ENCODE measurements around the gene CCDC177. TPM values are rescaled to one million over a fixed set of nuclear protein-coding genes. Genes with fewer than 3 reads are reported as not detected.

Gene CCDC177
- polyA plus RNA-seq, 2 of the 4 experiments (the other 2 are of a cell fraction), result not detected

- DNase-seq (ENCODE audit: low read depth in 1 of 2, low spot score in 1 of 2), result no peak
- POLR2A ChIA-PET, result no interaction called here
- Histone ChIP-seq H3K4me2 (no peak overlapping the region), H3K9me3 (no peaks in the 10 kb centered on the region), H3K4me3 (no peak overlapping the region), H3K27ac (no peak overlapping the region), H3K4me1 (peaks cover 25% of the 10 kb centered on the region; the same call in 2 of the 3 replicates)
- no peak for ATAC-seq
- no peak for TF ChIP-seq RCOR1 (IDR thresholded peaks at IDR 0.05; ENCODE audit: low read depth, low read length)
- TF ChIP-seq CEBPB (IDR thresholded peaks at IDR 0.05), result no peak
- TF ChIP-seq HEYL (CRISPR knock-in tag; IDR thresholded peaks at IDR 0.05), result no peak
- no peak for TF ChIP-seq EHF (CRISPR knock-in tag; IDR thresholded peaks at IDR 0.05)
- no peak for TF ChIP-seq RNF2 (IDR thresholded peaks at IDR 0.05; ENCODE audit: borderline replicate concordance, low read depth)
- no peak for TF ChIP-seq REST (IDR thresholded peaks at IDR 0.05)
- TF ChIP-seq ZC3H11A (IDR thresholded peaks at IDR 0.05), result no peak
- TF ChIP-seq ZFP36 (IDR thresholded peaks at IDR 0.05; ENCODE audit: borderline replicate concordance, partially characterized antibody), result no peak
- TF ChIP-seq SMC3 (IDR thresholded peaks at IDR 0.05), result no peak
- TF ChIP-seq ATOH8 (CRISPR knock-in tag; IDR thresholded peaks at IDR 0.05; ENCODE audit: low read depth), result no peak
- TF ChIP-seq BHLHE40 (IDR thresholded peaks at IDR 0.05; ENCODE audit: low read depth, low read length), result no peak
- TF ChIP-seq FOSB (CRISPR knock-in tag; IDR thresholded peaks at IDR 0.05), result no peak
- TF ChIP-seq RARB (CRISPR knock-in tag; IDR thresholded peaks at IDR 0.05), result no peak
- TF ChIP-seq HOXB5 (CRISPR knock-in tag; IDR thresholded peaks at IDR 0.05), result no peak
- TF ChIP-seq FOSL2 (IDR thresholded peaks at IDR 0.05), result no peak
- no peak for TF ChIP-seq FOSL2 (CRISPR knock-in tag; IDR thresholded peaks at IDR 0.05)
- TF ChIP-seq POLR2A (IDR thresholded peaks at IDR 0.05; ENCODE audit: low read length), result no peak
- TF ChIP-seq HES2 (IDR thresholded peaks at IDR 0.05), result no peak
- CTCF ChIA-PET, result interaction anchor here (1.2 to 8.4 kb wide), 11 partner anchors 8 to 329 kb away, joined by 3 to 169 read pairs (median 9); no protein-coding TSS in a partner anchor
- no peak for FAIRE-seq
- WGBS (ENCODE audit: missing lambda C conversion rate), result 59% methylated on average over 7 of the region's 7 CpGs
Measured at GRCh38 chr14:69570836-69571330, 3.8 kb downstream of the CCDC177 start.

GRCh38 chr14:69569859-69570258, 4.8 kb downstream of the CCDC177 start:
- Histone ChIP-seq H3K4me1 (peaks cover 25% of the 10 kb centered on the region; the same call in 2 of the 3 replicates), H3K4me2 (no peak overlapping the region), H3K9me3 (no peaks in the 10 kb centered on the region), H3K27ac (no peak overlapping the region), H3K4me3 (no peak overlapping the region)
- ATAC-seq (no peak), FAIRE-seq (no peak), DNase-seq (ENCODE audit: low read depth in 1 of 2, low spot score in 1 of 2) (no peak)
- ChIA-PET POLR2A (no interaction called here), CTCF (interaction anchor here (1.2 to 8.4 kb wide), 7 partner anchors 7 to 144 kb away, joined by 3 to 169 read pairs (median 11); no protein-coding TSS in a partner anchor)
- TF ChIP-seq TFCP2L1 (CRISPR knock-in tag; IDR thresholded peaks at IDR 0.05), result no peak
- TF ChIP-seq RNF2 (IDR thresholded peaks at IDR 0.05; ENCODE audit: borderline replicate concordance, low read depth), result no peak
- no peak for TF ChIP-seq RFX5 (IDR thresholded peaks at IDR 0.05)
- no peak for TF ChIP-seq EHF (CRISPR knock-in tag; IDR thresholded peaks at IDR 0.05)
- TF ChIP-seq EHMT2 (IDR thresholded peaks at IDR 0.05; ENCODE audit: low read depth), result no peak
- no peak for TF ChIP-seq FOSB (CRISPR knock-in tag; IDR thresholded peaks at IDR 0.05)
- TF ChIP-seq RARB (CRISPR knock-in tag; IDR thresholded peaks at IDR 0.05), result no peak
- TF ChIP-seq NPAS2 (CRISPR knock-in tag; IDR thresholded peaks at IDR 0.05; ENCODE audit: borderline replicate concordance), result no peak
- TF ChIP-seq JUN (IDR thresholded peaks at IDR 0.05), result no peak
- 32% methylated on average over 2 of the region's 2 CpGs for WGBS (ENCODE audit: missing lambda C conversion rate)
